Measurements from ENCODE around the gene OR8B4.

OR8B4 gene

GRCh38 chr11:124441081-124441480 lies 16.4 kb upstream of the OR8B4 start:
- Histone ChIP-seq H4K20me1 (ENCODE audit: low read depth, low read length) (no peaks in the 10 kb centered on the region), H3K4me3 (ENCODE audit: insufficient read depth, low read length, poor library complexity, severe bottlenecking) (no peak overlapping the region), H3K9ac (ENCODE audit: low read length) (no peak overlapping the region), H3K9me2 (replicated peaks; ENCODE audit: insufficient read depth, low read length) (no peaks in the 10 kb centered on the region), H3K27me3 (ENCODE audit: low read length) (no peaks in the 10 kb centered on the region), H3K4me2 (ENCODE audit: low read depth, low read length, poor library complexity, severe bottlenecking) (no peak overlapping the region), H3K27ac (ENCODE audit: low read depth, low read length) (no peak overlapping the region), H3K9me3 (ENCODE audit: insufficient read depth, low read length) (no peaks in the 10 kb centered on the region), H2AFZ (ENCODE audit: low read depth, low read length, severe bottlenecking) (no peak overlapping the region), H3K36me3 (ENCODE audit: low read length) (no peaks in the 10 kb centered on the region), H3K79me2 (ENCODE audit: insufficient read depth, low read length) (no peaks in the 10 kb centered on the region), H3F3A (ENCODE audit: insufficient read depth) (no peaks in the 10 kb centered on the region)
- TF ChIP-seq EZH2phosphoT487 (conservative IDR thresholded peaks at IDR 0.05; ENCODE audit: low read length): no peak
- TF ChIP-seq CTCF (IDR thresholded peaks at IDR 0.05; ENCODE audit: insufficient read depth, low read length, poor library complexity, severe bottlenecking): no peak

- no peaks in the 10 kb centered on the region for H3K36me3 ChIP-seq (ENCODE audit: low read length)
- TF ChIP-seq EZH2phosphoT487 (conservative IDR thresholded peaks at IDR 0.05; ENCODE audit: low read length) (no peak), CTCF (IDR thresholded peaks at IDR 0.05; ENCODE audit: insufficient read depth, low read length, poor library complexity, severe bottlenecking) (no peak)
- H2AFZ ChIP-seq (ENCODE audit: low read depth, low read length, severe bottlenecking): no peak overlapping the region
- no peak overlapping the region for H3K9ac ChIP-seq (ENCODE audit: low read length)
- H4K20me1 ChIP-seq (ENCODE audit: low read depth, low read length): no peaks in the 10 kb centered on the region
- no peaks in the 10 kb centered on the region for H3K9me3 ChIP-seq (ENCODE audit: insufficient read depth, low read length)
- H3K9me2 ChIP-seq (replicated peaks; ENCODE audit: insufficient read depth, low read length): no peaks in the 10 kb centered on the region
- H3K27ac ChIP-seq (ENCODE audit: low read depth, low read length): no peak overlapping the region
- no peaks in the 10 kb centered on the region for H3K27me3 ChIP-seq (ENCODE audit: low read length)
- H3K79me2 ChIP-seq (ENCODE audit: insufficient read depth, low read length): no peaks in the 10 kb centered on the region
- H3F3A ChIP-seq (ENCODE audit: insufficient read depth): no peaks in the 10 kb centered on the region
- H3K4me2 ChIP-seq (ENCODE audit: low read depth, low read length, poor library complexity, severe bottlenecking): no peak overlapping the region
- no peak overlapping the region for H3K4me3 ChIP-seq (ENCODE audit: insufficient read depth, low read length, poor library complexity, severe bottlenecking)
These were observed 15.9 kb upstream of the OR8B4 start for GRCh38 chr11:124440608-124441007.

GRCh38 chr11:124434699-124435098 lies 10.0 kb upstream of the OR8B4 start:
- H2AFZ ChIP-seq (ENCODE audit: low read depth, low read length, severe bottlenecking): no peak overlapping the region
- no peaks in the 10 kb centered on the region for H4K20me1 ChIP-seq (ENCODE audit: low read depth, low read length)
- H3K79me2 ChIP-seq (ENCODE audit: insufficient read depth, low read length): no peaks in the 10 kb centered on the region
- H3K27me3 ChIP-seq (ENCODE audit: low read length): no peaks in the 10 kb centered on the region
- TF ChIP-seq EZH2phosphoT487 (conservative IDR thresholded peaks at IDR 0.05; ENCODE audit: low read length) (no peak), CTCF (IDR thresholded peaks at IDR 0.05; ENCODE audit: insufficient read depth, low read length, poor library complexity, severe bottlenecking) (no peak)
- H3K27ac ChIP-seq (ENCODE audit: low read depth, low read length): no peak overlapping the region
- no peaks in the 10 kb centered on the region for H3K9me3 ChIP-seq (ENCODE audit: insufficient read depth, low read length)
- no peak overlapping the region for H3K9ac ChIP-seq (ENCODE audit: low read length)
- H3K36me3 ChIP-seq (ENCODE audit: low read length): no peaks in the 10 kb centered on the region
- H3K9me2 ChIP-seq (replicated peaks; ENCODE audit: insufficient read depth, low read length): no peaks in the 10 kb centered on the region
- H3K4me3 ChIP-seq (ENCODE audit: insufficient read depth, low read length, poor library complexity, severe bottlenecking): no peak overlapping the region
- no peak overlapping the region for H3K4me2 ChIP-seq (ENCODE audit: low read depth, low read length, poor library complexity, severe bottlenecking)
- no peaks in the 10 kb centered on the region for H3F3A ChIP-seq (ENCODE audit: insufficient read depth)
